ENCODE results near the gene SAYSD1.

GRCh38 chr6:39102821-39103136, 12.2 kb downstream of the SAYSD1 start:
- no peak for TF ChIP-seq CTCF (IDR thresholded peaks at IDR 0.05)
- TF ChIP-seq EZH2 (IDR thresholded peaks at IDR 0.05; ENCODE audit: borderline replicate concordance, insufficient read depth, low read depth, low read length, poor library complexity, severe bottlenecking): no peak

Measured in B cell (primary cell).